GM23248 (cell line): ENCODE measurements around the gene TENM4.

Experiments
- EZH2 ChIP-seq: fragments of 200-600 bp; sonication (generic); IDR thresholded peaks from 2 replicates; pipeline ENCODE4 v1.6.1; 2018; ENCODE audit warnings: antibody characterized with exemption, mild to moderate bottlenecking; ENCODE audit not compliant: insufficient read depth, poor library complexity, severe bottlenecking
- EZH2phosphoT487 ChIP-seq: fragments of 200-600 bp; sonication (generic); IDR thresholded peaks from 2 replicates; pipeline ENCODE4 v1.6.1; 2018; ENCODE audit warnings: antibody characterized with exemption, moderate library complexity, mild to moderate bottlenecking, low read depth; ENCODE audit not compliant: insufficient read depth

- no peak for TF ChIP-seq EZH2phosphoT487
- no peak for TF ChIP-seq EZH2
Observed at GRCh38 chr11:78651923-78652842, 788.6 kb downstream of the TENM4 start.
